Measurements from ENCODE around the gene SLC27A1.

DNA sequence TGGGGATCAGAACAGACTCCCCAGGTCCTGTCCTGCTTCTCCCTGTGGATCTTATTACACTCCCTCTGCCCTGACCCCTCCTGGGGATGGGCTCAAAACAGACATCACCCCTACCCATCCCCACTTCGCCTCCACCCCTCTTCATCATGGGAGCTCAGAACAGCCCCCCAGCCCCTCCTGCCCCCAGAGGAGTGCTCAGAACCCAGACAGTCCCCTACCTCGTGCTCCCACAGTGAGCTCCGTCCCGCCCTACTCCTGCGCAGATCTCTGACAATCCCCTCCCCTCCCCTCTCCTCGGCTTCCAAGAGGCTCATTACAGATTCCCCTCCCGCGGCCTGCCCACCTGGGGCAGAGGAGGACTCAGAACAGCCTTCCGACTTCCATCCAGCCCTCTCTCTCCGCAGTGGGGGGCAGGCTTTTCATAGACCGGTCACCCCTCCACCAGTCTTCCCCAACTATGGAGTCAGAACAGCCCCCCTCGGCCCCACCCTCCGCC lies 15.7 kb upstream of the SLC27A1 start:
- TF ChIP-seq CTCF (IDR thresholded peaks at IDR 0.05) (no peak), POLR2A (IDR thresholded peaks at IDR 0.05) (no peak)
